ENCODE measurements around the gene ASTE1. TPM values are rescaled to one million over a fixed set of nuclear protein-coding genes. Genes with fewer than 3 reads are reported as not detected.

The ASTE1 gene
- total RNA-seq, 1 experiment from 2014 or later: 9.7 TPM

DNA sequence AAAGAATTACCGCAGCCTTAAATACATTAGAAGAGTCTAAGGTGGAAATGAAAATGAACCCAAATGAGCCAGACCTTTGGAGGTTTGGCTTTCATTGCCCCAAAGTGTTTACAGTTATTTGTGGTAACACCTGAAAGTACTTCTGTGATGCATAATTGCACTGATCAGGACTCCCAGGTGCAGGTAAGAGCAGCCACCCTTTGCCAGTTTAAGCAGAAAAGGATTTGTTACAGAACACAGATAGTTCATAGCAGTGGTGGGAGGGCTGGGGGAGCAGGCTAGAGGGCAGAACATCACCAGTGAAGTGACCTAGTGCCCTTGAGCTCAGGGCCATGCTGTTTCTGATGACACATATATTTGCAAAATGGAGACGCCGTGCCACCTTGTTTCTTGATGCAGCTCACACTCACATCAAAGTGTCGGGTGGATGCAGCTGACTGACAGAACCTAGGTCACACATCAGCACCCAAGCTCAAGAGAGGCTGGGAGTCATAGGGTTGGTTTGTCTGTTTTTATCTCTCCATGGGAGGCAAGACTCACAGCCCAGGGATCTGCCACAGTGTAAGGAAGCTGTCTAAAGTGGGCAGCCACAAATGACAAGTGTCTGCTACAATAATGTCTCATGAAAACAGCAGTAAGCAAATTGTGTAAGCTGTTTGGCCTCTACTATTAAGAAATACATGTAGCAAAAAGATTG lies 49.2 kb upstream of the ASTE1 start:
- Histone ChIP-seq H3K27ac (ENCODE audit: insufficient read length, low read depth, low read length) (no peak overlapping the region), H3K56ac (ENCODE audit: insufficient read length, low read depth, low read length) (no peak overlapping the region), H3K4me2 (ENCODE audit: insufficient read depth, insufficient read length, low read length) (no peak overlapping the region), H3K27me3 (ENCODE audit: insufficient read depth, low read length) (no peaks in the 10 kb centered on the region), H3K79me1 (ENCODE audit: insufficient read depth, low read depth, low read length, poor library complexity, severe bottlenecking) (no peaks in the 10 kb centered on the region), H4K91ac (ENCODE audit: insufficient read length, low read depth, low read length) (no peak overlapping the region), H3K4me1 (ENCODE audit: insufficient read depth, low read length) (peaks cover 7% of the 10 kb centered on the region; the same call in 1 of the 2 replicates), H2BK120ac (ENCODE audit: low read depth, low read length, poor library complexity, severe bottlenecking) (no peak overlapping the region), H2BK12ac (ENCODE audit: insufficient read length, low read depth, low read length) (no peak overlapping the region), H2AK5ac (ENCODE audit: insufficient read length, low read length) (no peak overlapping the region), H4K8ac (replicated peaks; ENCODE audit: insufficient read length, low read depth, low read length) (no peak overlapping the region), H3K23me2 (ENCODE audit: insufficient read length, low read depth, low read length, poor library complexity, severe bottlenecking) (no peaks in the 10 kb centered on the region), H2AFZ (ENCODE audit: low read length) (no peak overlapping the region), H3K79me2 (ENCODE audit: insufficient read depth, low read length) (no peaks in the 10 kb centered on the region), H3K14ac (ENCODE audit: insufficient read depth, low read length) (no peak overlapping the region), H4K20me1 (ENCODE audit: control insufficient read depth, insufficient read depth, insufficient read length) (no peaks in the 10 kb centered on the region), H3K9ac (ENCODE audit: extremely low read depth, insufficient read length, low read length) (no peak overlapping the region), H3K9me3 (ENCODE audit: control insufficient read depth, low read depth, low read length) (no peaks in the 10 kb centered on the region), H3K4ac (ENCODE audit: low read depth, low read length) (no peak overlapping the region), H2BK20ac (ENCODE audit: low read depth, low read length, poor library complexity, severe bottlenecking) (no peak overlapping the region), H2BK15ac (ENCODE audit: low read depth, low read length) (no peak overlapping the region), H4K5ac (ENCODE audit: insufficient read length, low read depth, low read length) (no peak overlapping the region), H3K23ac (ENCODE audit: insufficient read length, low read depth, low read length) (no peak overlapping the region), H2BK5ac (ENCODE audit: insufficient read length, low read length) (no peak overlapping the region), H3T11ph (ENCODE audit: low read length) (no peak overlapping the region), H3K18ac (ENCODE audit: insufficient read length, low read depth, low read length) (no peak overlapping the region)
- H3K27ac Mint-ChIP-seq: 0 out of 7 replicates have a peak overlapping the region, but pooled peaks of 1 of the 3 experiments have one; percentile 63
- H3K27me3 Mint-ChIP-seq (ENCODE audit: low read depth): no peaks in the 10 kb centered on the region
- H3K4me3 Mint-ChIP-seq: no peak overlapping the region
- TF ChIP-seq, protein P1, sequence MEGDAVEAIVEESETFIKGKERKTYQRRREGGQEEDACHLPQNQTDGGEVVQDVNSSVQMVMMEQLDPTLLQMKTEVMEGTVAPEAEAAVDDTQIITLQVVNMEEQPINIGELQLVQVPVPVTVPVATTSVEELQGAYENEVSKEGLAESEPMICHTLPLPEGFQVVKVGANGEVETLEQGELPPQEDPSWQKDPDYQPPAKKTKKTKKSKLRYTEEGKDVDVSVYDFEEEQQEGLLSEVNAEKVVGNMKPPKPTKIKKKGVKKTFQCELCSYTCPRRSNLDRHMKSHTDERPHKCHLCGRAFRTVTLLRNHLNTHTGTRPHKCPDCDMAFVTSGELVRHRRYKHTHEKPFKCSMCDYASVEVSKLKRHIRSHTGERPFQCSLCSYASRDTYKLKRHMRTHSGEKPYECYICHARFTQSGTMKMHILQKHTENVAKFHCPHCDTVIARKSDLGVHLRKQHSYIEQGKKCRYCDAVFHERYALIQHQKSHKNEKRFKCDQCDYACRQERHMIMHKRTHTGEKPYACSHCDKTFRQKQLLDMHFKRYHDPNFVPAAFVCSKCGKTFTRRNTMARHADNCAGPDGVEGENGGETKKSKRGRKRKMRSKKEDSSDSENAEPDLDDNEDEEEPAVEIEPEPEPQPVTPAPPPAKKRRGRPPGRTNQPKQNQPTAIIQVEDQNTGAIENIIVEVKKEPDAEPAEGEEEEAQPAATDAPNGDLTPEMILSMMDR (conservative IDR thresholded peaks at IDR 0.05): no peak
- DNase-seq: no peak
- H3K4me1 Mint-ChIP-seq: peaks cover 22 to 32% of the 10 kb centered on the region in 2 experiments
- H3K9me3 Mint-ChIP-seq: no peaks in the 10 kb centered on the region
- WGBS (ENCODE audit: extremely low coverage, insufficient read length, low lambda C conversion rate): no CpG with 5 or more reads among the region's 4 CpGs
- H3K36me3 Mint-ChIP-seq (ENCODE audit: insufficient read depth in 1 of 3, low read depth in 3 of 3): no peaks in the 10 kb centered on the region
